Keratinocyte (primary cell): ENCODE results near the gene STAC2. TPM values are rescaled to one million over a fixed set of nuclear protein-coding genes. Genes with fewer than 3 reads are reported as not detected.

ENCODE experiments used
- DNase-seq: peaks from one replicate; pipeline ENCODE4 v3.0.0-alpha.2; 2011; ENCODE audit warnings: low read depth, missing footprints, low spot score
- FAIRE-seq: peaks from 2 replicates; lab custom pipeline; 2011; peaks lifted over from hg19 to GRCh38; lab: Jason Lieb, UNC
- H2AFZ ChIP-seq: 2 replicates; pipeline ENCODE4 v1.6.0; 2012; ENCODE audit warnings: low read length, control low read depth, inconsistent platforms; ENCODE audit not compliant: control insufficient read depth
- H3K27ac ChIP-seq: 2 replicates; pipeline ENCODE4 v1.5.1; 2011; ENCODE audit warnings: low read length; ENCODE audit not compliant: control insufficient read depth, insufficient read depth
- H3K27me3 ChIP-seq: 3 replicates; pipeline ENCODE4 v1.6.0; 2011; ENCODE audit warnings: low read length; ENCODE audit not compliant: control insufficient read depth, insufficient read depth; ENCODE audit errors: extremely low read depth
- H3K36me3 ChIP-seq, 2 experiments: 2 replicates in 1 of 2; 3 replicates in 1 of 2; pipeline ENCODE4 v1.5.1; 2011; ENCODE audit warnings: low read length in 2 of 2, mild to moderate bottlenecking in 1 of 2; ENCODE audit not compliant: control insufficient read depth in 2 of 2, insufficient read depth in 2 of 2; ENCODE audit errors: extremely low read depth in 1 of 2
- H3K4me1 ChIP-seq: 3 replicates; pipeline ENCODE4 v1.5.1; 2011; ENCODE audit warnings: low read length; ENCODE audit not compliant: control insufficient read depth, insufficient read depth; ENCODE audit errors: extremely low read depth
- H3K4me2 ChIP-seq: 3 replicates; pipeline ENCODE4 v1.6.0; 2011; ENCODE audit warnings: low read depth, low read length; ENCODE audit not compliant: control insufficient read depth, insufficient read depth; ENCODE audit errors: extremely low read depth
- H3K4me3 ChIP-seq, 3 experiments: fragments of 200-600 bp in 1 of 3; sonication (generic) in 1 of 3; 2 replicates in 2 of 3; 3 replicates in 1 of 3; pipeline ENCODE4 v1.5.1; 2011 to 2016; ENCODE audit warnings: low read length in 3 of 3, mild to moderate bottlenecking in 3 of 3, control low read depth in 2 of 3, inconsistent platforms in 1 of 3, low read depth in 1 of 3, mixed read lengths in 1 of 3, mixed run types in 1 of 3, moderate library complexity in 1 of 3; ENCODE audit not compliant: control insufficient read depth in 2 of 3, insufficient read depth in 2 of 3; ENCODE audit errors: extremely low read depth in 1 of 3
- H3K79me2 ChIP-seq: 2 replicates; pipeline ENCODE4 v1.6.0; 2012; ENCODE audit warnings: low read length; ENCODE audit not compliant: control insufficient read depth, insufficient read depth
- H3K9ac ChIP-seq: 3 replicates; pipeline ENCODE4 v1.6.0; 2011; ENCODE audit warnings: low read length; ENCODE audit not compliant: control insufficient read depth, insufficient read depth; ENCODE audit errors: extremely low read depth
- H3K9me1 ChIP-seq: 3 replicates; pipeline ENCODE4 v1.6.0; 2011; ENCODE audit warnings: low read length; ENCODE audit not compliant: control insufficient read depth, insufficient read depth; ENCODE audit errors: extremely low read depth
- H3K9me3 ChIP-seq: 2 replicates; pipeline ENCODE4 v1.5.1; 2012; ENCODE audit warnings: low read depth, low read length; ENCODE audit not compliant: control insufficient read depth
- H4K20me1 ChIP-seq: 3 replicates; pipeline ENCODE4 v1.6.0; 2011; ENCODE audit warnings: low read length; ENCODE audit not compliant: control insufficient read depth, insufficient read depth; ENCODE audit errors: extremely low read depth
- CTCF ChIP-seq, 3 experiments: IDR thresholded peaks in 1 of 3; conservative IDR thresholded peaks in 1 of 3; optimal IDR thresholded peaks in 1 of 3; 2 replicates in 2 of 3; 3 replicates in 1 of 3; pipeline versions ENCODE3 to v1.5.1; 2011; ENCODE audit warnings: low read length in 3 of 3, mild to moderate bottlenecking in 3 of 3, moderate library complexity in 2 of 3, control low read depth in 1 of 3, inconsistent platforms in 1 of 3; ENCODE audit not compliant: insufficient read depth in 2 of 3; ENCODE audit errors: extremely low read depth in 1 of 3
- EZH2 ChIP-seq: IDR thresholded peaks from one replicate; pipeline ENCODE4 v1.6.1; 2012; ENCODE audit warnings: inconsistent platforms, mild to moderate bottlenecking, low read length, moderate library complexity
- dilution Hi-C: fragments of 300-500 bp; cut with MboI; formaldehyde crosslinking; loops from one replicate; pipeline ENCODE4 v1.7.0; 2020; ENCODE audit warnings: low sequenced_read_pairs; ENCODE audit not compliant: extremely low pct_ligation_motif_present
- polyA plus RNA-seq, 5 experiments: library from polyadenylated mRNA; depleted of rRNA in 3 of 5; stranded (reverse) in 3 of 5; stranded (forward) in 1 of 5; unstranded in 1 of 5; fragments of >200 nt; gene quantifications; 1 replicate in 1 of 5; 2 replicates in 3 of 5; 3 replicates in 1 of 5; pipeline versions ENCODE4 v1.2.1 to v1.2.3, GENCODE V29; 2011 to 2012; ENCODE audit warnings: missing spikeins in 2 of 5, low read depth in 1 of 5, low replicate concordance in 1 of 5

STAC2 gene
- polyA plus RNA-seq, 1 donor (not counting 4 experiments of a cell fraction or from before 2014, with no cell fraction given) = not detected

GRCh38 chr17:39222866-39223834, 2.6 kb downstream of the STAC2 start:
- Histone ChIP-seq H3K4me3 (no peak overlapping the region), H3K4me2 (no peak overlapping the region), H3K9me3 (no peaks in the 10 kb centered on the region), H4K20me1 (no peaks in the 10 kb centered on the region), H3K27me3 (peaks cover 76% of the 10 kb centered on the region), H3K27ac (no peak overlapping the region), H3K4me1 (no peaks in the 10 kb centered on the region), H3K9me1 (no peaks in the 10 kb centered on the region), H3K9ac (no peak overlapping the region), H3K36me3 (no peaks in the 10 kb centered on the region), H2AFZ (no peak overlapping the region), H3K79me2 (no peaks in the 10 kb centered on the region)
- dilution Hi-C loops = no loop called here
- TF ChIP-seq EZH2 = no peak
- no peak for TF ChIP-seq CTCF (optimal IDR thresholded peaks at IDR 0.05 in 1 of 3, IDR thresholded peaks at IDR 0.05 in 1 of 3, conservative IDR thresholded peaks at IDR 0.05 in 1 of 3; ENCODE audit: extremely low read depth in 1 of 3, insufficient read depth in 2 of 3, low read length in 3 of 3)
- DNase-seq (no peak), FAIRE-seq (no peak)

GRCh38 chr17:39222151-39222550, 3.6 kb downstream of the STAC2 start:
- Histone ChIP-seq H3K4me2 (no peak overlapping the region), H3K9me1 (no peaks in the 10 kb centered on the region), H3K9ac (no peak overlapping the region), H3K27me3 (peaks cover 67% of the 10 kb centered on the region), H3K9me3 (no peaks in the 10 kb centered on the region), H3K4me1 (no peaks in the 10 kb centered on the region), H3K4me3 (no peak overlapping the region), H3K27ac (no peak overlapping the region), H4K20me1 (no peaks in the 10 kb centered on the region), H3K79me2 (no peaks in the 10 kb centered on the region), H2AFZ (no peak overlapping the region), H3K36me3 (no peaks in the 10 kb centered on the region)
- no peak for FAIRE-seq
- TF ChIP-seq CTCF (optimal IDR thresholded peaks at IDR 0.05 in 1 of 3, IDR thresholded peaks at IDR 0.05 in 1 of 3, conservative IDR thresholded peaks at IDR 0.05 in 1 of 3; ENCODE audit: extremely low read depth in 1 of 3, insufficient read depth in 2 of 3, low read length in 3 of 3) (no peak), EZH2 (no peak)
- DNase-seq = no peak
- dilution Hi-C loops = no loop called here
